ENCODE data around the gene GATD1. TPM values are rescaled to one million over a fixed set of nuclear protein-coding genes. Genes with fewer than 3 reads are reported as not detected.

Gene GATD1
- total and polyA plus RNA-seq, 10 of the 15 experiments (the other 5 are each of a cell fraction or from before 2014, with no cell fraction given): 1.2 to 92.6 (median 22.3) TPM

GRCh38 chr11:813456-814096, 36.3 kb upstream of the GATD1 start (continued):
- TF ChIP-seq CREM (IDR thresholded peaks at IDR 0.05; ENCODE audit: low read depth) (no peak), RAD51 (IDR thresholded peaks at IDR 0.05) (no peak), SREBF2 (IDR thresholded peaks at IDR 0.05; ENCODE audit: low read length) (no peak), GABPA (IDR thresholded peaks at IDR 0.05; ENCODE audit: low read depth) (no peak), KLF5 (IDR thresholded peaks at IDR 0.05; ENCODE audit: partially characterized antibody) (no peak), MEF2A (IDR thresholded peaks at IDR 0.05; ENCODE audit: insufficient read depth, low read depth, low read length) (no peak), REST (IDR thresholded peaks at IDR 0.05; ENCODE audit: low read depth, low read length) (no peak), RCOR1 (conservative IDR thresholded peaks at IDR 0.05; ENCODE audit: low read depth, low read length) (no peak), BCLAF1 (IDR thresholded peaks at IDR 0.05) (no peak), MXI1 (IDR thresholded peaks at IDR 0.05; ENCODE audit: low read depth, low read length) (no peak), NFYA (IDR thresholded peaks at IDR 0.05; ENCODE audit: borderline replicate concordance, low read depth, low read length) (no peak), RFX5 (IDR thresholded peaks at IDR 0.05; ENCODE audit: low read depth, low read length) (no peak), WRNIP1 (IDR thresholded peaks at IDR 0.05; ENCODE audit: borderline replicate concordance, low read depth, low read length) (no peak), IKZF1 (conservative IDR thresholded peaks at IDR 0.05) (no peak), ATF2 (IDR thresholded peaks at IDR 0.05; ENCODE audit: low read length) (no peak), BHLHE40 (IDR thresholded peaks at IDR 0.05; ENCODE audit: borderline replicate concordance in 1 of 2, low read depth in 2 of 2, low read length in 1 of 2) (no peak), CREB1 (IDR thresholded peaks at IDR 0.05; ENCODE audit: low read depth) (no peak), EED (IDR thresholded peaks at IDR 0.05; ENCODE audit: low read depth) (no peak), YY1 (IDR thresholded peaks at IDR 0.05; ENCODE audit: low read depth, low read length) (no peak), SP1 (IDR thresholded peaks at IDR 0.05; ENCODE audit: low read depth, low read length) (no peak), IKZF2 (IDR thresholded peaks at IDR 0.05) (no peak), SREBF1 (IDR thresholded peaks at IDR 0.05; ENCODE audit: low read length) (no peak), ZNF217 (IDR thresholded peaks at IDR 0.05) (no peak), BACH1 (IDR thresholded peaks at IDR 0.05; ENCODE audit: borderline replicate concordance) (peak; percentile 51; the same call in 1 of the 2 replicates), MTA2 (IDR thresholded peaks at IDR 0.05; ENCODE audit: low read depth) (no peak)

Measured in GM12878 (cell line).